BE2C (cell line): ENCODE measurements around the gene AGK.

Experiments used
- DNase-seq: peaks from one replicate; pipeline ENCODE4 v3.0.0-alpha.2; 2020
- H3K27me3 ChIP-seq: fragments of 250-450 bp; sonication (Bioruptor Pico); 2 replicates; pipeline ENCODE4 v1.5.1; 2020; ENCODE audit warnings: mild to moderate bottlenecking
- H3K36me3 ChIP-seq: fragments of 250-450 bp; sonication (Bioruptor Pico); 2 replicates; pipeline ENCODE4 v1.5.1; 2020; ENCODE audit warnings: mild to moderate bottlenecking
- H3K4me1 ChIP-seq: fragments of 250-450 bp; sonication (Bioruptor Pico); 2 replicates; pipeline ENCODE4 v1.5.1; 2020
- H3K4me3 ChIP-seq: 2 replicates; pipeline ENCODE4 v1.5.1; 2011; ENCODE audit warnings: low read depth, low read length
- H3K9me3 ChIP-seq: fragments of 250-450 bp; sonication (Bioruptor Pico); 2 replicates; pipeline ENCODE4 v1.5.1; 2020
- TF ChIP-seq, protein P1 (sequence below): IDR thresholded peaks from 2 replicates; pipeline ENCODE4 v1.5.1; 2012; ENCODE audit warnings: mild to moderate bottlenecking, low read depth, low read length

AGK gene

DNA sequence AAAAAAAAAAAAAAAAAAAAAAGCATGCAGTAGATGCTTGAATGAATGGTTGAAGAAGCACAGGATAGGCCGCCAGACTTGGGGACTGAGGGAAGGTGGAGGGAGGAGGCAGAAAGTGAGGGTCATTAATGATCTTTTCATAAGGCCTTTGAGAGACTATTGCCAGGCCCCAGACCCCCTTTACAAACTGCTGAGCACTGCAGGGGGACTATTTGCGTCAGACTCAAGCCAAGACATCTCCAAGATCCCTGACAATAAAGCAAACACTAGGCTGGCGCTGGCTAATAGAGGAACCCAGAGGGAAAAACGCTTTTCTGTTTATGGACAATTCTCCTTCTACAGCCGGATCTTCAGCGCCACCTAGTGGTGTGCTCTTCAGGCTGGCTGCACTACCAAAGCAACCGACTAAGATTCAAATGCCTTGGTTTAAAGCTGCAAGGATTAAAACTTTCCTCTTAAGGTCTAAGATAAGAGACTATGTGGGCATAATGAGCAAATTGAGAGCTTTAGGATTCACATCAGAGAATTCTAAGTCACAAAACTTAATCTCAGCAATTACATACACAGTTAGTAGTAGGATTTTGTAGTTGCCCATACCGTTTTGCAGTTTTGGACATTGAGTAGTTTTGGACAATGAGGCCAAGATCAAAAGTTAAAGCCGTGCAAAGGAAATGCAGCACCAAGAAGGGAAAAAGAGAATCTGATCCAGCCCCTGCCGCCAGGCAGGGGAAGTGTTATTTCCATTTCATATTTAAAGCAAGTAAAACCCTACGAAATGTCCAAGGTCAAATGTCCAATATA is 17.9 kb upstream of the AGK start:
- no peaks in the 10 kb centered on the region for H3K4me1 ChIP-seq
- no peaks in the 10 kb centered on the region for H3K9me3 ChIP-seq
- TF ChIP-seq, protein P1, sequence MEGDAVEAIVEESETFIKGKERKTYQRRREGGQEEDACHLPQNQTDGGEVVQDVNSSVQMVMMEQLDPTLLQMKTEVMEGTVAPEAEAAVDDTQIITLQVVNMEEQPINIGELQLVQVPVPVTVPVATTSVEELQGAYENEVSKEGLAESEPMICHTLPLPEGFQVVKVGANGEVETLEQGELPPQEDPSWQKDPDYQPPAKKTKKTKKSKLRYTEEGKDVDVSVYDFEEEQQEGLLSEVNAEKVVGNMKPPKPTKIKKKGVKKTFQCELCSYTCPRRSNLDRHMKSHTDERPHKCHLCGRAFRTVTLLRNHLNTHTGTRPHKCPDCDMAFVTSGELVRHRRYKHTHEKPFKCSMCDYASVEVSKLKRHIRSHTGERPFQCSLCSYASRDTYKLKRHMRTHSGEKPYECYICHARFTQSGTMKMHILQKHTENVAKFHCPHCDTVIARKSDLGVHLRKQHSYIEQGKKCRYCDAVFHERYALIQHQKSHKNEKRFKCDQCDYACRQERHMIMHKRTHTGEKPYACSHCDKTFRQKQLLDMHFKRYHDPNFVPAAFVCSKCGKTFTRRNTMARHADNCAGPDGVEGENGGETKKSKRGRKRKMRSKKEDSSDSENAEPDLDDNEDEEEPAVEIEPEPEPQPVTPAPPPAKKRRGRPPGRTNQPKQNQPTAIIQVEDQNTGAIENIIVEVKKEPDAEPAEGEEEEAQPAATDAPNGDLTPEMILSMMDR = peak; percentile 100
- peak; percentile 75 for DNase-seq
- no peak overlapping the region for H3K4me3 ChIP-seq
- no peaks in the 10 kb centered on the region for H3K27me3 ChIP-seq
- H3K36me3 ChIP-seq = no peaks in the 10 kb centered on the region

DNA sequence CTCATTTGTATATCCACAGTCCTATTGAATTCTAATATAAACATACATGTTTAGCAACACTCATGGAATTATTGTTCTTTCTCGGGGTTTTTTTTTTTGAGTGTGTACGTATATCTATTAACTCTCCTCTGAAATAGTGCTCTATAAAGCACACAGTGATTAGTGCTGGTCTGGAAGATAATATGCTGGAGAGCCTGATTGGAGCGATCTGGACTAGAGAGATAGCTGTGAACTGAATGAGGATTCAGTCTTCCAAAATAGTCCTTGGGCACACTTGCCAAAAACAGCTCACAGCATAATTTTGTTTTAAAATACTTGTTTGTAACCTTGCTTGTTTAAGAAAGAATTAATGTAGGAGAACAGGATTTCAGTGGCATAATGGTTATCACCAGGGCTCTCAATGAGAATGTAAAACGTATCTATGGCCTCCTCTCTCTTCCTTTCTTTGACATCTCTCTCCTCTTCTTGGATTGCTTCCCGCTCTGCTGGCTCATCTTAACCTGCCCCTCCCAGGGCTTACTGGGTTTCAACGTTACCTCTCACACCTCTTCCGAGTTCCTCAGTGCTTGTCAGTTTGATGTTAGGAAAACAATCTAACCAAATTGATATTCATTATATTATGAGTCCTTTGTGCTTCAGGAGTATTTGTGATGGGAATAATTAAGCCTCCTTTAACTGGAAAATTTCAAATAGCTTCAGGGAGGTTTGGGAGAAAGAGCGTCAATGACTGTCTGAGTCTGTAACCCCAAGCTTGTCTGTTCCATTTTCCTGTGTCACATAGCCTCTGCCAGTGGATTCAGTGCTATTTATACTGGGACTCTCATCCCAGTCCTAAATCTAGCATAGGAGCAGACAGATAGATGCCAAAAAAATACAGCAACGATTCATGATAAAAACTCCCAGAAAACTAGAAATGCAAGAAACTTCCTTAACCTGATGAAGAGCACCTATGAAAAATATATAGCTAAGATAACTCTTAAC is 16.2 kb upstream of the AGK start:
- no peaks in the 10 kb centered on the region for H3K27me3 ChIP-seq
- no peak for DNase-seq
- H3K36me3 ChIP-seq = no peaks in the 10 kb centered on the region
- TF ChIP-seq, protein P1 = no peak
- H3K4me1 ChIP-seq = no peaks in the 10 kb centered on the region
- H3K4me3 ChIP-seq = no peak overlapping the region
- no peaks in the 10 kb centered on the region for H3K9me3 ChIP-seq

DNA sequence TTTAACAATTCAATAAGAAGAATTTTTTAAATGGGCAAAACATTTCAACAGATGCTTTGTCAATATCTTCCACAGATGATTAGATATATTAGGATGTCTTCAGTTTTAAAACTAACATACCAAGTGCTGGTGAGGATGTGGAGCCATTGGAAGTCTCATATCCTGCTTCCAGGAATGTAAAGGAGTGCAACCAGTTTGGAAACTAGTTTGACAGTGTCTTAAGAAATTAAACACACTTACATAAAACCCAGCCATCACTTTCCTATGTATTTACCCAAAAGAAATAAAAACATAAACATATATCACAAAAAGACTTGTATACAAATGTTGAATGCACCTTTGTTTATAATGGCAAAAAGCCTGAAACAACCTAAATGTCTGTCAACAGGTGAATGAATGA is 13.3 kb upstream of the AGK start:
- DNase-seq = no peak
- TF ChIP-seq, protein P1 = no peak

DNA sequence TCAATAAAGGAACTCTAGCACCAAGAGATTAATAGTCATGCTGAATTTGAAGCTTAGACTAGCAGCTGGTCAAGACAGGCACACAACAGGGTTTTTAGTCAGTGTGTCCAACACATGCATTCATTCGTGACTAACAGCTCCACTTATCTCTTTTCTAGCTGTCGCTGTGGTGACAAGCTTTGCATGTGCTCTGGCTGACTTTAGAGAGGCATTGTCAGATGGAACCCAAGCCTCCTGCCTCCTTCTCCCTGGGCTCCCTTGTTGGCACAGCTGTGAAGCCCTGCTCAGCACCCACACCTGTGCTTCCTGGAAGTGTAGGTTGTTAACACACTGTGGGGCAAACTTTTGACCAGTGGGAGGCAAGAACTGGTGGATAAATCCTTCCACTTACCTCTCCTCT is 9.8 kb upstream of the AGK start:
- H3K27me3 ChIP-seq = no peaks in the 10 kb centered on the region
- no peaks in the 10 kb centered on the region for H3K36me3 ChIP-seq
- H3K4me1 ChIP-seq = no peaks in the 10 kb centered on the region; the same call in 1 of the 2 replicates
- TF ChIP-seq, protein P1 = no peak
- no peak overlapping the region for H3K4me3 ChIP-seq
- no peaks in the 10 kb centered on the region for H3K9me3 ChIP-seq
- DNase-seq = no peak

More for the DNA sequence above, 13.3 kb upstream of the AGK start:
- no peaks in the 10 kb centered on the region for H3K36me3 ChIP-seq
- no peaks in the 10 kb centered on the region for H3K27me3 ChIP-seq
- no peak overlapping the region for H3K4me3 ChIP-seq
- no peaks in the 10 kb centered on the region for H3K9me3 ChIP-seq
- no peaks in the 10 kb centered on the region; the same call in 1 of the 2 replicates for H3K4me1 ChIP-seq

DNA sequence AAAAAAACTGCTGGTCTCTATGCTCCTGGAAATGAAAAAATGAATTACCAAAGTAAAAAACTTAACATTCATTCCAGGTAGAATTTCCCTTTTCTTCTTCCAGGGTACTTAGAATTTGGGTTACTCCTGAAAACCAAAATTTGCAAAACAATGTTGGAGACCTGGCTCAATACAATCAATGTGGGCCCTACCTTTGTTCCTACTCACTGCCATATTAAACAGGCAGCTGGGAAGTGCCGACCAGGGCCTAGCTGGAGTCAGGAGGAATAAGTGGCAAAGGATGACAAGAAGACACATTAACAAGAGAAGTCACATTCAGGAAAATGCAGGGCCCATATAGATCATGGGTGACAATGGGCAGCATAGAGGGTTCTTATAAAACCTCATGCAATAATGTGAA is 6.4 kb upstream of the AGK start:
- no peaks in the 10 kb centered on the region for H3K9me3 ChIP-seq

More for the DNA sequence above, 6.4 kb upstream of the AGK start:
- Histone ChIP-seq H3K36me3 (no peaks in the 10 kb centered on the region), H3K4me1 (no peaks in the 10 kb centered on the region; the same call in 1 of the 2 replicates), H3K4me3 (no peak overlapping the region), H3K27me3 (no peaks in the 10 kb centered on the region)
- DNase-seq = no peak
- TF ChIP-seq, protein P1 = no peak
